K562 (cell line): ENCODE measurements around the gene TIPARP. TPM values are rescaled to one million over a fixed set of nuclear protein-coding genes. Genes with fewer than 3 reads are reported as not detected.

Experiments used
- ATAC-seq: fragments of 200-7000 bp; cut with Tn5 transposase; 3 replicates; pipeline ENCODE4 v1.9.1; 2020; ENCODE audit warnings: moderate library complexity
- BruUV-seq: library from RNA; stranded (reverse); fragments of 400-500 nt; replicated peaks from 2 replicates; lab custom pipeline; 2021; lab: Mats Ljungman, UMichigan
- CTCF ChIA-PET: fragments of 300-600 bp; formaldehyde crosslinking; extraction: SDS; loops from one replicate; lab custom pipeline; 2021; ENCODE audit warnings: low intra/inter-chr PET ratio; lab: Yijun Ruan, JAX
- POLR2A ChIA-PET: fragments of 300-600, 350-650 bp; sonication (Branson Sonifier 250); formaldehyde crosslinking; extraction: SDS; loops from one replicate; lab custom pipeline; 2021; ENCODE audit warnings: antibody characterized with exemption, inconsistent platforms; lab: Yijun Ruan, JAX
- DNase-seq, 4 experiments: peaks; one replicate each; pipeline versions ENCODE4 v3.0.0 to v3.0.0-alpha.2; 2011 to 2018; ENCODE audit warnings: low spot score in 3 of 4, mixed read lengths in 3 of 4; ENCODE audit errors: extremely low read depth in 1 of 4
- FAIRE-seq: peaks from 2 replicates; lab custom pipeline; 2011; peaks lifted over from hg19 to GRCh38; lab: Jason Lieb, UNC
- H2AFZ ChIP-seq: 2 replicates; pipeline ENCODE4 v1.6.0; 2011; ENCODE audit warnings: low read depth, low read length, control low read depth, inconsistent platforms
- H3K27ac ChIP-seq: fragments of 200-600 bp; 3 replicates; pipeline ENCODE4 v1.8.0; 2011; ENCODE audit warnings: low read depth, mild to moderate bottlenecking, control low read depth, inconsistent platforms, low read length, moderate library complexity, mixed read lengths; ENCODE audit errors: extremely low read depth
- H3K27me3 ChIP-seq, 2 experiments: fragments of 300-600 bp in 1 of 2; 2 replicates in 1 of 2; 3 replicates in 1 of 2; pipeline versions ENCODE4 v1.6.0 to v1.8.0; 2011; ENCODE audit warnings: inconsistent platforms in 2 of 2, low read length in 2 of 2, mild to moderate bottlenecking in 1 of 2, mixed read lengths in 1 of 2, moderate library complexity in 1 of 2; ENCODE audit not compliant: control insufficient read depth in 2 of 2, insufficient read depth in 2 of 2
- H3K36me3 ChIP-seq: fragments of 300-600 bp; 3 replicates; pipeline ENCODE4 v1.8.0; 2011; ENCODE audit warnings: mild to moderate bottlenecking, low read length, inconsistent platforms; ENCODE audit not compliant: control insufficient read depth, insufficient read depth
- H3K4me1 ChIP-seq, 2 experiments: fragments of 200-600 bp in 1 of 2; replicated peaks in 1 of 2; 2 replicates in 1 of 2; 3 replicates in 1 of 2; pipeline versions ENCODE4 v1.5.1 to v1.8.0; 2011; ENCODE audit warnings: inconsistent platforms in 2 of 2, low read length in 2 of 2, mild to moderate bottlenecking in 1 of 2, mixed read lengths in 1 of 2, moderate library complexity in 1 of 2; ENCODE audit not compliant: control insufficient read depth in 2 of 2, insufficient read depth in 2 of 2
- H3K4me2 ChIP-seq: 2 replicates; pipeline ENCODE4 v1.6.1; 2011; ENCODE audit warnings: low read length, control low read depth, inconsistent platforms, mixed read lengths; ENCODE audit not compliant: insufficient read depth
- H3K4me3 ChIP-seq: fragments of 200-600 bp; sonication (generic), shearing (Covaris generic); 2 replicates; pipeline ENCODE4 v1.5.1; 2016; ENCODE audit warnings: control low read depth, inconsistent platforms
- H3K79me2 ChIP-seq: fragments of 200-600 bp; 3 replicates; pipeline ENCODE4 v1.8.0; 2011; ENCODE audit warnings: low read length, inconsistent platforms; ENCODE audit not compliant: control insufficient read depth, insufficient read depth
- H3K9ac ChIP-seq, 2 experiments: 2 replicates each; pipeline versions ENCODE4 v1.6.0 to v1.6.1; 2011; ENCODE audit warnings: low read depth in 2 of 2, low read length in 2 of 2, control low read depth in 1 of 2, inconsistent platforms in 1 of 2, mild to moderate bottlenecking in 1 of 2, mixed read lengths in 1 of 2; ENCODE audit not compliant: insufficient read depth in 1 of 2
- H3K9me1 ChIP-seq: one replicate; pipeline ENCODE4 v1.6.0; 2011; ENCODE audit warnings: inconsistent platforms, mild to moderate bottlenecking, low read length, moderate library complexity; ENCODE audit not compliant: control insufficient read depth, insufficient read depth
- H3K9me3 ChIP-seq: replicated peaks from 2 replicates; pipeline ENCODE4 v1.5.1; 2011; ENCODE audit warnings: low read depth, low read length, inconsistent platforms; ENCODE audit not compliant: control insufficient read depth, insufficient read depth
- H4K20me1 ChIP-seq: replicated peaks from 2 replicates; pipeline ENCODE4 v1.6.1; 2011; ENCODE audit warnings: low read length, inconsistent platforms, mixed read lengths; ENCODE audit not compliant: control insufficient read depth, insufficient read depth
- ELF1 ChIP-seq: fragments of 200-800 bp; sonication (Bioruptor generic); IDR thresholded peaks from 2 replicates; pipeline ENCODE4 v1.6.1; 2016; ENCODE audit warnings: missing genetic modification characterization, missing compliant biosample characterization
- ZNF282 ChIP-seq: sonication (generic); formaldehyde crosslinking; IDR thresholded peaks from 2 replicates; pipeline ENCODE4 v1.8.1; 2023; ENCODE audit warnings: missing genetic modification reagents
- ZNF41 ChIP-seq: fragments of 250-450 bp; sonication (Bioruptor Pico); conservative IDR thresholded peaks from 2 replicates; pipeline ENCODE4 v1.4.0; 2020; ENCODE audit warnings: mild to moderate bottlenecking
- ZNF77 ChIP-seq: fragments of 250-450 bp; sonication (Bioruptor Pico); IDR thresholded peaks from 2 replicates; pipeline ENCODE4 v1.5.0; 2020
- WGBS: fragments of 100-300 bp; shearing (Covaris generic); methylation state at CpG from one replicate; pipeline ENCODE4 v1.1.6; 2016; ENCODE audit warnings: low coverage, mixed read lengths; ENCODE audit not compliant: insufficient coverage; ENCODE audit errors: missing lambda C conversion rate; 5-methylcytosine and 5-hydroxymethylcytosine counted together
- in situ Hi-C: fragments of 300-500 bp; cut with MboI; formaldehyde crosslinking; loops from 4 replicates; pipeline ENCODE4 v1.15.0; 2018; ENCODE audit warnings: inconsistent platforms, mixed read lengths
- intact Hi-C: fragments of 100-400 bp; cut with micrococcal nuclease; formaldehyde crosslinking; loops from 2 replicates; pipeline ENCODE4 v1.14.2; 2022
- polyA plus RNA-seq, 8 experiments: library from polyadenylated mRNA; depleted of rRNA in 4 of 8; stranded (reverse) in 5 of 8; unstranded in 3 of 8; fragments of >200 nt; fragmentation: Nextera tagmentation in 2 of 8; fragmentation: Illumina TruSeq in 1 of 8; extraction: Ambion mirVana in 2 of 8; extraction: Trizol in 1 of 8; gene quantifications; 2 replicates each; pipeline versions ENCODE4 v1.2.1 to v1.2.3, GENCODE V29; 2011 to 2014; ENCODE audit warnings: inconsistent platforms in 1 of 8, missing spikeins in 1 of 8
- total RNA-seq, 7 experiments: library from RNA; depleted of rRNA in 6 of 7; stranded (reverse); fragments of >200 nt in 6 of 7; fragmentation: Illumina TruSeq in 2 of 7; extraction: Trizol in 2 of 7; gene quantifications; 2 replicates each; pipeline versions ENCODE4 v1.2.1 to v1.2.3, GENCODE V29; 2011 to 2021; ENCODE audit warnings: low replicate concordance in 1 of 7
- TF ChIP-seq, protein P1 (sequence below): fragments of 450-650 bp; IDR thresholded peaks from 2 replicates; pipeline ENCODE4 v1.6.1; 2016; ENCODE audit warnings: low read depth
- TF ChIP-seq, protein P2 (sequence below): fragments of 450-650 bp; IDR thresholded peaks from 2 replicates; pipeline ENCODE4 v1.7.1; 2018; ENCODE audit warnings: mild to moderate bottlenecking, low read depth; ENCODE audit not compliant: partially characterized antibody
- TF ChIP-seq, protein P3 (sequence below): sonication (generic); IDR thresholded peaks from 2 replicates; pipeline ENCODE4 v1.6.1; 2016

The TIPARP gene
- total and polyA plus RNA-seq, 9 of the 15 experiments (the other 6 are each of a cell fraction or from before 2014, with no cell fraction given) = 2.4 to 29.4 (median 15.1) TPM

DNA sequence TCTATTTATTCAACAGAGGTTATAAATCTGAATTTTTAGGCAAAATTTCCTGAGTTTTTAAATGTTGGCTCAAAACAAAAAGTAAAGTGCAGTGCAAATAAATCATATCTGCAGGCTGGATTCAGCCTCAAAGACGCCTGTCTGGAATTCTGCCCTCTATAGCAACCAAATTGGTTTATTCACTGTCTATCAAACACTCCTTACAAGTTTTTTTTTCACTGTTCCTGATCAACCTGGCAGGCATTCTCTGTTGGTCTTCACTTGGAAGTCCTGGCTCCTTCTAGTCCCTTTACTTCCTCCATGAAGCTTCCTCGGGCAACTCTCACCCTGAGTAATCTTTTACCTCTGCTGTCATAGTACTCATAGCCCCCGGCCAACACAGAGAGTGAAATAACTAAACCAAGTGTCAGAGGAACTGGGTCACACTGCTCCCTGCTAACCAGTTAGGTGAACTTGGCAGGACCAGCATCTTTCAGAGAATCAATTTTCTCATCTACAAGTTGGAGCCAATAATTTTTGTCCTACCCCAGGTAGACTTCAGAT, 36.8 kb upstream of the TIPARP start:
- CTCF ChIA-PET = no interaction called here
- no peak for ATAC-seq
- in situ Hi-C loops = no loop called here

More for the DNA sequence above, 36.8 kb upstream of the TIPARP start:
- 31% methylated on average over 3 of the region's 3 CpGs for WGBS
- Histone ChIP-seq H3K36me3 (no peaks in the 10 kb centered on the region), H3K9me3 (no peaks in the 10 kb centered on the region), H3K4me2 (no peak overlapping the region), H3K27me3 (no peaks in the 10 kb centered on the region), H3K9ac (no peak overlapping the region), H3K79me2 (no peaks in the 10 kb centered on the region), H2AFZ (no peak overlapping the region), H3K9me1 (no peaks in the 10 kb centered on the region), H4K20me1 (no peaks in the 10 kb centered on the region), H3K4me1 (peaks cover 0 to 15% of the 10 kb centered on the region in 2 experiments; a peak in 4 of 5 replicates), H3K27ac (no peak overlapping the region), H3K4me3 (no peak overlapping the region)
- intact Hi-C loops = no loop called here
- BruUV-seq = no TSS peak
- FAIRE-seq (no peak), DNase-seq (no peak)
- TF ChIP-seq ZNF282 (CRISPR knock-in tag) = no peak
- TF ChIP-seq ZNF41 (CRISPR knock-in tag) = no peak
- no peak for TF ChIP-seq ELF1 (tag)
- TF ChIP-seq, protein P1, sequence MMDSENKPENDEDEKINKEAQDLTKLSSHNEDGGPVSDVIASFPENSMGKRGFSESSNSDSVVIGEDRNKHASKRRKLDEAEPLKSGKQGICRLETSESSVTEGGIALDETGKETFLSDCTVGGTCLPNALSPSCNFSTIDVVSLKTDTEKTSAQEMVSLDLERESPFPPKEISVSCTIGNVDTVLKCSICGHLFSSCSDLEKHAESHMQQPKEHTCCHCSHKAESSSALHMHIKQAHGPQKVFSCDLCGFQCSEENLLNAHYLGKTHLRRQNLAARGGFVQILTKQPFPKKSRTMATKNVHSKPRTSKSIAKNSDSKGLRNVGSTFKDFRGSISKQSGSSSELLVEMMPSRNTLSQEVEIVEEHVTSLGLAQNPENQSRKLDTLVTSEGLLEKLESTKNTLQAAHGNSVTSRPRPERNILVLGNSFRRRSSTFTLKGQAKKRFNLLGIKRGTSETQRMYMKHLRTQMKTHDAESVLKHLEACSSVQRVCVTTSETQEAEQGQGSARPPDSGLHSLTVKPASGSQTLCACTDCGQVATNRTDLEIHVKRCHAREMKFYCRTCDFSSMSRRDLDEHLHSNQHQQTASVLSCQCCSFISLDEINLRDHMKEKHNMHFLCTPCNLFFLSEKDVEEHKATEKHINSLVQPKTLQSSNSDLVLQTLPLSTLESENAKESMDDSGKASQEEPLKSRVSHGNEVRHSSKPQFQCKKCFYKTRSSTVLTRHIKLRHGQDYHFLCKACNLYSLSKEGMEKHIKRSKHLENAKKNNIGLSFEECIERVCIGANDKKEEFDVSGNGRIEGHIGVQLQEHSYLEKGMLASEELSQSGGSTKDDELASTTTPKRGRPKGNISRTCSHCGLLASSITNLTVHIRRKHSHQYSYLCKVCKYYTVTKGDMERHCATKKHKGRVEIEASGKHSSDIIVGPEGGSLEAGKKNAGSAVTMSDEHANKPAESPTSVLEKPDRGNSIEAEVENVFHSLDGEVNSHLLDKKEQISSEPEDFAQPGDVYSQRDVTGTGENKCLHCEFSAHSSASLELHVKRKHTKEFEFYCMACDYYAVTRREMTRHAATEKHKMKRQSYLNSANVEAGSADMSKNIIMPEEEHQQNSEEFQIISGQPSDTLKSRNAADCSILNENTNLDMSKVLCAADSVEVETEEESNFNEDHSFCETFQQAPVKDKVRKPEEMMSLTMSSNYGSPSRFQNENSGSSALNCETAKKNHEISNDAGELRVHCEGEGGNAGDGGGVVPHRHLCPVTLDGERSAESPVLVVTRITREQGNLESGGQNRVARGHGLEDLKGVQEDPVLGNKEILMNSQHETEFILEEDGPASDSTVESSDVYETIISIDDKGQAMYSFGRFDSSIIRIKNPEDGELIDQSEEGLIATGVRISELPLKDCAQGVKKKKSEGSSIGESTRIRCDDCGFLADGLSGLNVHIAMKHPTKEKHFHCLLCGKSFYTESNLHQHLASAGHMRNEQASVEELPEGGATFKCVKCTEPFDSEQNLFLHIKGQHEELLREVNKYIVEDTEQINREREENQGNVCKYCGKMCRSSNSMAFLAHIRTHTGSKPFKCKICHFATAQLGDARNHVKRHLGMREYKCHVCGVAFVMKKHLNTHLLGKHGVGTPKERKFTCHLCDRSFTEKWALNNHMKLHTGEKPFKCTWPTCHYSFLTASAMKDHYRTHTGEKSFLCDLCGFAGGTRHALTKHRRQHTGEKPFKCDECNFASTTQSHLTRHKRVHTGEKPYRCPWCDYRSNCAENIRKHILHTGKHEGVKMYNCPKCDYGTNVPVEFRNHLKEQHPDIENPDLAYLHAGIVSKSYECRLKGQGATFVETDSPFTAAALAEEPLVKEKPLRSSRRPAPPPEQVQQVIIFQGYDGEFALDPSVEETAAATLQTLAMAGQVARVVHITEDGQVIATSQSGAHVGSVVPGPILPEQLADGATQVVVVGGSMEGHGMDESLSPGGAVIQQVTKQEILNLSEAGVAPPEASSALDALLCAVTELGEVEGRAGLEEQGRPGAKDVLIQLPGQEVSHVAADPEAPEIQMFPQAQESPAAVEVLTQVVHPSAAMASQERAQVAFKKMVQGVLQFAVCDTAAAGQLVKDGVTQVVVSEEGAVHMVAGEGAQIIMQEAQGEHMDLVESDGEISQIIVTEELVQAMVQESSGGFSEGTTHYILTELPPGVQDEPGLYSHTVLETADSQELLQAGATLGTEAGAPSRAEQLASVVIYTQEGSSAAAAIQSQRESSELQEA = no peak
- TF ChIP-seq, protein P2, sequence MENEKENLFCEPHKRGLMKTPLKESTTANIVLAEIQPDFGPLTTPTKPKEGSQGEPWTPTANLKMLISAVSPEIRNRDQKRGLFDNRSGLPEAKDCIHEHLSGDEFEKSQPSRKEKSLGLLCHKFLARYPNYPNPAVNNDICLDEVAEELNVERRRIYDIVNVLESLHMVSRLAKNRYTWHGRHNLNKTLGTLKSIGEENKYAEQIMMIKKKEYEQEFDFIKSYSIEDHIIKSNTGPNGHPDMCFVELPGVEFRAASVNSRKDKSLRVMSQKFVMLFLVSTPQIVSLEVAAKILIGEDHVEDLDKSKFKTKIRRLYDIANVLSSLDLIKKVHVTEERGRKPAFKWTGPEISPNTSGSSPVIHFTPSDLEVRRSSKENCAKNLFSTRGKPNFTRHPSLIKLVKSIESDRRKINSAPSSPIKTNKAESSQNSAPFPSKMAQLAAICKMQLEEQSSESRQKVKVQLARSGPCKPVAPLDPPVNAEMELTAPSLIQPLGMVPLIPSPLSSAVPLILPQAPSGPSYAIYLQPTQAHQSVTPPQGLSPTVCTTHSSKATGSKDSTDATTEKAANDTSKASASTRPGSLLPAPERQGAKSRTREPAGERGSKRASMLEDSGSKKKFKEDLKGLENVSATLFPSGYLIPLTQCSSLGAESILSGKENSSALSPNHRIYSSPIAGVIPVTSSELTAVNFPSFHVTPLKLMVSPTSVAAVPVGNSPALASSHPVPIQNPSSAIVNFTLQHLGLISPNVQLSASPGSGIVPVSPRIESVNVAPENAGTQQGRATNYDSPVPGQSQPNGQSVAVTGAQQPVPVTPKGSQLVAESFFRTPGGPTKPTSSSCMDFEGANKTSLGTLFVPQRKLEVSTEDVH = no peak
- TF ChIP-seq, protein P3, sequence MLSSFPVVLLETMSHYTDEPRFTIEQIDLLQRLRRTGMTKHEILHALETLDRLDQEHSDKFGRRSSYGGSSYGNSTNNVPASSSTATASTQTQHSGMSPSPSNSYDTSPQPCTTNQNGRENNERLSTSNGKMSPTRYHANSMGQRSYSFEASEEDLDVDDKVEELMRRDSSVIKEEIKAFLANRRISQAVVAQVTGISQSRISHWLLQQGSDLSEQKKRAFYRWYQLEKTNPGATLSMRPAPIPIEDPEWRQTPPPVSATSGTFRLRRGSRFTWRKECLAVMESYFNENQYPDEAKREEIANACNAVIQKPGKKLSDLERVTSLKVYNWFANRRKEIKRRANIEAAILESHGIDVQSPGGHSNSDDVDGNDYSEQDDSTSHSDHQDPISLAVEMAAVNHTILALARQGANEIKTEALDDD = 0 out of 2 replicates have a peak, but pooled peaks have one; percentile 40
- TF ChIP-seq ZNF77 (CRISPR knock-in tag) = no peak
- POLR2A ChIA-PET = interaction anchor here (1.4 kb wide), 1 partner anchor 32 kb away, joined by 3 read pairs; no protein-coding TSS in a partner anchor
